Neuron (in vitro differentiated cells): Measurements from ENCODE around the gene SF3A2.

Source experiments
- H2AFZ ChIP-seq: one replicate; pipeline ENCODE4 v1.6.1; 2013; ENCODE audit warnings: low read depth, mild to moderate bottlenecking, inconsistent platforms, low read length, moderate library complexity
- H3K27me3 ChIP-seq: one replicate; pipeline ENCODE4 v1.6.1; 2013; ENCODE audit warnings: low read length; ENCODE audit not compliant: insufficient read depth
- H3K36me3 ChIP-seq: one replicate; pipeline ENCODE4 v1.6.1; 2013; ENCODE audit warnings: low read length; ENCODE audit not compliant: insufficient read depth
- H3K4me1 ChIP-seq: one replicate; pipeline ENCODE4 v1.6.1; 2013; ENCODE audit warnings: low read length; ENCODE audit not compliant: insufficient read depth
- H3K4me3 ChIP-seq: 2 replicates; pipeline ENCODE4 v1.5.1; 2013; ENCODE audit warnings: mild to moderate bottlenecking, low read length, moderate library complexity
- H3K9me3 ChIP-seq: one replicate; pipeline ENCODE4 v1.6.1; 2013; ENCODE audit warnings: low read length

The SF3A2 gene

GRCh38 chr19:2266183-2266993, 29.8 kb downstream of the SF3A2 start:
- Histone ChIP-seq H3K36me3 (peaks cover 3% of the 10 kb centered on the region), H3K9me3 (no peaks in the 10 kb centered on the region), H3K4me3 (no peak overlapping the region), H2AFZ (no peak overlapping the region), H3K27me3 (no peaks in the 10 kb centered on the region), H3K4me1 (peaks cover 6% of the 10 kb centered on the region)

GRCh38 chr19:2268480-2268830, 31.8 kb downstream of the SF3A2 start:
- Histone ChIP-seq H3K9me3 (no peaks in the 10 kb centered on the region), H3K27me3 (no peaks in the 10 kb centered on the region), H2AFZ (peak overlapping the region; percentile 88), H3K4me3 (peak overlapping the region; percentile 90), H3K36me3 (peaks cover 18% of the 10 kb centered on the region), H3K4me1 (peaks cover 17% of the 10 kb centered on the region)

GRCh38 chr19:2268861-2269243, 32.2 kb downstream of the SF3A2 start:
- Histone ChIP-seq H3K4me1 (peaks cover 19% of the 10 kb centered on the region), H3K9me3 (no peaks in the 10 kb centered on the region), H3K36me3 (peaks cover 20% of the 10 kb centered on the region), H2AFZ (peak overlapping the region; percentile 88), H3K4me3 (peak overlapping the region; percentile 90), H3K27me3 (no peaks in the 10 kb centered on the region)

- H3K36me3 ChIP-seq = peaks cover 22% of the 10 kb centered on the region
- peaks cover 21% of the 10 kb centered on the region for H3K4me1 ChIP-seq
- H3K9me3 ChIP-seq = no peaks in the 10 kb centered on the region
- peak overlapping the region; percentile 96 for H3K4me3 ChIP-seq
- H2AFZ ChIP-seq = peak overlapping the region; percentile 88
- no peaks in the 10 kb centered on the region for H3K27me3 ChIP-seq
These were observed 32.9 kb downstream of the SF3A2 start for GRCh38 chr19:2269244-2270156.

GRCh38 chr19:2270157-2270422, 33.5 kb downstream of the SF3A2 start:
- Histone ChIP-seq H3K27me3 (no peaks in the 10 kb centered on the region), H3K4me1 (peaks cover 21% of the 10 kb centered on the region)

GRCh38 chr19:2270423-2271233, 34.0 kb downstream of the SF3A2 start:
- H3K9me3 ChIP-seq = no peaks in the 10 kb centered on the region
- H2AFZ ChIP-seq = no peak overlapping the region
- H3K36me3 ChIP-seq = peaks cover 22% of the 10 kb centered on the region
- peak overlapping the region; percentile 96 for H3K4me3 ChIP-seq
- peaks cover 25% of the 10 kb centered on the region for H3K4me1 ChIP-seq
- no peaks in the 10 kb centered on the region for H3K27me3 ChIP-seq

More at GRCh38 chr19:2270157-2270422, 33.5 kb downstream of the SF3A2 start:
- Histone ChIP-seq H3K9me3 (no peaks in the 10 kb centered on the region), H3K36me3 (peaks cover 22% of the 10 kb centered on the region), H2AFZ (no peak overlapping the region), H3K4me3 (peak overlapping the region; percentile 96)

GRCh38 chr19:2271234-2272103, 34.8 kb downstream of the SF3A2 start:
- no peaks in the 10 kb centered on the region for H3K27me3 ChIP-seq

GRCh38 chr19:2273356-2274184, 36.9 kb downstream of the SF3A2 start:
- Histone ChIP-seq H2AFZ (no peak overlapping the region), H3K4me3 (peak overlapping the region; percentile 23), H3K27me3 (no peaks in the 10 kb centered on the region), H3K9me3 (no peaks in the 10 kb centered on the region), H3K36me3 (peaks cover 22% of the 10 kb centered on the region), H3K4me1 (peaks cover 24% of the 10 kb centered on the region)

More at GRCh38 chr19:2271234-2272103, 34.8 kb downstream of the SF3A2 start:
- Histone ChIP-seq H3K9me3 (no peaks in the 10 kb centered on the region), H3K4me3 (peak overlapping the region; percentile 96), H3K36me3 (peaks cover 22% of the 10 kb centered on the region), H3K4me1 (peaks cover 25% of the 10 kb centered on the region), H2AFZ (no peak overlapping the region)

GRCh38 chr19:2274185-2274711, 37.6 kb downstream of the SF3A2 start:
- H3K4me3 ChIP-seq = no peak overlapping the region

GRCh38 chr19:2274931-2275535, 38.4 kb downstream of the SF3A2 start:
- Histone ChIP-seq H3K4me3 (no peak overlapping the region), H3K27me3 (no peaks in the 10 kb centered on the region), H2AFZ (no peak overlapping the region), H3K9me3 (no peaks in the 10 kb centered on the region), H3K4me1 (peaks cover 22% of the 10 kb centered on the region), H3K36me3 (peaks cover 22% of the 10 kb centered on the region)

More at GRCh38 chr19:2274185-2274711, 37.6 kb downstream of the SF3A2 start:
- H3K9me3 ChIP-seq = no peaks in the 10 kb centered on the region
- H3K4me1 ChIP-seq = peaks cover 22% of the 10 kb centered on the region
- no peak overlapping the region for H2AFZ ChIP-seq
- no peaks in the 10 kb centered on the region for H3K27me3 ChIP-seq
- peaks cover 22% of the 10 kb centered on the region for H3K36me3 ChIP-seq
